ENCODE measurements around the gene B3GALT6. TPM values are rescaled to one million over a fixed set of nuclear protein-coding genes. Genes with fewer than 3 reads are reported as not detected.

Gene B3GALT6
- polyA plus RNA-seq, 10 donors = 12.1 to 21.2 (median 15.6) TPM

DNA sequence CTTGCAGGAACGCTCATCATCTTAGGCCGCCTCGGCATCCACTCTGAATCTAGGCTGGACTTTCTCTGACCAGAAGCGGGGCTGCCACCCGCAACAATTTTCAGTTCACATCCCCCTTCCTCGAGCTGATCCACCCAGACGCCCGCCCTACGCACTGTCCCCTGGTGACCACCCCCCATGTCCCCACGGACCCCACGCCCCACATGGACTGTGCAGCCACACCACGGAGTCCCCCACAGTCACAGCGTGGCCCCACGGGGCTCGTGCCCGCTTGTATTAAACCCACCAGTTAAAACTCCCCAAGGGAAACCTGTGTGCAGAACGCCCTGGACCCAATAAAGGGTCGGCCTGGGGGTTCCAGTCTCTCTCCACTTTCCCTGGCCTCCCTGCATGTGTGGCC is 27.5 kb downstream of the B3GALT6 start:
- no peak for DNase-seq

DNA sequence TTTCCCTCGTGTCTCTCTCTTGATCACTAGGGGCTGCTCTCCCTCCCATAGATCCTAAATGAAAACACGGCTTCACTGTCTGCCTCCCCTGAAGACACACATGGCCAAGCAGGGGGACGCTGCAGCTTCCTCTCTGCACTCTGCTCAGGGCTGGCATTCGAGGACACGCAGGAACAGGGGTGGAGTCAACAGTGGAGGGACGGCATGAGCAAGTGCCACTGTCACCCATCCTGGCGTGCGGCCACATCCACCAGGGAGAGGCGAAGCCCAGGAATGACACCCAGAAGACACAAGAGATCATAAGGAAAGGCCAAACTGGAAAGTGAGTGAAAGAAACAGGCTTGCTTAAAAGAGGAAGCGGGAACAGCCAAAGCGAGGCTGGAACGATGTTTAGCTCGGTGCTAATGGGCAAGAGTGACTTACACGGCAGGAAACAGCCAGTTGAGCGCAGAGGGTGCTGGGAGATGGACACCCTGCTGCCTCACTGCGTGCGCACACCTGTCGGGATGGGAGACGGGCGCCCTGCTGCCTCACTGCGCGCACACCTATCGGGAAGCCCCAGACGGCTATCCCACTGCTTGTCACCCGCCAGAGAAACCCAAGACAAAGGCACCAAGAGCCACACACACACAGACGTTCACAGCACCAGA is 28.0 kb downstream of the B3GALT6 start:
- no peak for DNase-seq

DNA sequence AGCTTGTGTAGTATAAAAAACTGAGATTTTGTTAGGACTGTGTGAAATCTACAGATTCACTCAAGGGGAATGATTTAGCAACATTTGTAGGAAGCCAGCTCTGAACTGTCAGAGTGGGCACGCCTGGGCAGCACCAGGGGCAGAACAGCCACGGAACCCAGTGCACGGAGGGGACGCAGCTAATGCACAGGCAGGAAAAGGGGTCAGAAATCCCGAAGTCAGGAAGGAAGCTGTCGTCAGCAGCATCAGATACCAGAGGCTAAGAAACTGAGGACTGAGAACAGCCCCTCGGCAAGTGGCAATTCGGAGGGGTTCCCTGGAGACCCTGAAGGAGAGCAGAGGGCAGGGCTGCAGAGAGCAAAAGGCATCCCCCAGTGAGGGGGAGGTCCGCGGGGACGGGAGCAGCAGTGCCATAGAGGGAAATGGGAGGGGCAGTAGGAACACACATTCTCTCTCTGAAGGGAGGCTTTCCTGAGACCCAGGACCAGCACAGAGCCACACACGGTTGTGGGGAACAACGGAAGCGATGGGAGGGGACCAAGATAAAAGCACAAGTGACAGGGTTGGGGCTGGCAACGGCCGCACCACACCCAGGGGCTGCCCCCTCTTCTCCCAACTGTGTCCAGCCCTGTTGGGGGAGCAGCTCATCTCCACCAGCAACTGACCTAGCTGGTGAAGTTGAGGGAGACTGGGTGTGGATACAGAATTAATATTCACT is 29.0 kb downstream of the B3GALT6 start:
- DNase-seq = no peak

DNA sequence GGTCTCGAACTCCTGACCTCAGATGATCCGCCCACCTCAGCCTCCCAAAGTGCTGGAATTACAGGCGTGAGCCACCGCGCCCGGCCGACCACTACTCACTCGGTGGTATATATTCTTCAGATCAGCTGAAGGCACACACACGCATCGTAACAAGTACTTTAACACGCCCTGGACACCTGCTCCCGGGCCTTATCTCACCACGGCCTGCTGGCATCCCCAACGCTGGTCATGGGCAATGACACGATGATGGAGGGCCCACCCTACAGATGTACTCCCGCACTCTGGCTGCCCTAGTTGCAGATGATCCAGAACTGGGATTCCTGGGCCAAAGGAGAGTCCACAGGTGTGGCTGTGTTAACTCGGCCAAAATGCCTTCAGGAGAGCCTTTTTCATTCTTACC is 30.0 kb downstream of the B3GALT6 start:
- DNase-seq = no peak

DNA sequence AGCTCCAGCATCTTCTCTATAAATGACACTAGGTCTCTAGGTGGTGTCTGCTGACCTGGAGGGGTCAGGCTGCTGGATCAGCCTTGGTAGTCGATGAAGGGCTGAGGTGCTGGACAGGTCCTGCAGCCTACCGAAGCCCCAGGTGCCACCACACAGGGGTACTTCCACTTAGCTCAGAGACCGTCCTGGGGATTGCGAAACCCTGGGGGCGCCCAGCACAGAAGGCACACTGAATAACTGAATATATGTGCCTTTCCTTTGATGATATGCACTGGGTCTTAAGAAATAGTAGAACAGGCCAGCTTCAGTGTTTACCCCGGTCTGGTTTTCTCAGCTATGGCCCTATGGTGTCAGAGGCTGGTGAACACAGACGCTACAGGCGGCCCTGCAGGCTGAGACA is 30.7 kb downstream of the B3GALT6 start:
- DNase-seq = no peak

DNA sequence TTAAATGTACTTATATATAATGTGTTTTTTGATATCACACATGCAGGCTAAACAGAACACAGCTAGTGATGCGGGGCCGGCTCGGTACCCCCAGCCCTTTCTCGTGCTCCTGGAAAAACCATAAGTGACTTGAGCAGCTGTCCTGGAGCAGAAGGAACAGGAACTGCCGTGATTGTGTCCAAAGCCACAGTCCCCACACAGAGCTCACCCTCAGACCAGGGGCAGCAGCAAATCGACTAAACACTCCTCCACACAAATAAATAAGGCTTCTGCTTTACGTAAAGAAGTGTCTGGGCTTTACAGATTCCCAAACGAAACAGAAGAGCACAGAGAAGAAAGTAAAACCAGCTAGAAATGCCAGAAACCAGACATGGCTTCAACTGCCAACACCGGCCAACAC is 32.0 kb downstream of the B3GALT6 start:
- DNase-seq = no peak

DNA sequence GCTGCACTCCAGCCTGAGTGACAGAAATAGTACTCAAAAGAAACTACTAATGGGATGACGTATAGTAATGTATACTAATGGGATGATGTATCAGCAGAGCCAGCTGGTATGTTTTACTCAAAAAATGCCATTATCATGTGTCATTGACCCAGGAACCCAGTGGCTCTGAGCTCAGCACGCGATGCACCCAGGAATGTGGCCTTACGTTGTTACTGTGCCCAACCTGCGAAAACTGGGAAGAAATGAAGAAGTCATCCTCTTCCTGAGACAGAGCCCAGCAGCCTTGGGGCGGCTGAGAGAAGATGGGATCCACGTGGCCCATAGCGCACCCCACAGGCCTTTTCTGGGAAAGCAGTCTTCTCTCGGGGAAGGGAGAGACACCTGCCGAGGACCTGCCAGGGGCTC is 32.8 kb downstream of the B3GALT6 start:
- DNase-seq = peak in 1 of 3 donors; percentile 96

DNA sequence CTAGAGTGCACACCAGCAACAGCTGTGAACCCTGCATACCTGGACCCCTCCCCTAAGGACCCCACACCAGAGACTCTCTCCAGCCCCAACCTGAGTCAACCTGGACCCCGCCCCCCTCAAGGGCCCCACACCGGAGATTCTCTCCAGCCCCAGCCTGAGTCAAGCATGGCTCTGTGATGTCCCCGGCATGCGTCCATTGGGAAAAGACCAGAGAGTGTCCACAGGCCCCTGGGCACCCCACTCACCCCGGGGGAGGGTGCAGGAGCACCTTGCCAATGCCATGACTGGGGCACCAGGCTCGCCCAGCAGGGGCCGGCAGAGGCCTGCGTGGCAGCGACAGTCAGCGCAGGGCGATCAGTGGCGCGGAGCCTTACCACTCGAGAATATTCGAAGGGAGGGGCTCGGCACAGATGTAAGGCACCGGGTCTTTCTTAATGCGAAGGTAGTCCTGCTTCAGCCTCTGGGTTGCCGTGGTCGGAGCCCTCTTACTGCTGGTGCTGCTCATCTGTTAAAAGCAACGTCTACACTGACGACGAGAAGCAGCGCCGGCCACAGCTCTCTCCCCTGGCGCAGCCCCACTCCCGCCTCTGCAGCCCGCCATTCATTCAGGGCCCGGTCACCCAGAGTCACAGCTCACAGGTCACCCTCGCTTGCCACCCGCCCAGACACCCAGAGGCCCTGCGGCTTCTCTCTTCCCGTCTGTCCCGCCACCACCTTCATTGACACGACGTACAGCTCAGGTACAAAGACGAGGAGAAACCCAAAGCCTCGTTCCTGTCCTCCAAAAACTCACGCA is 35.6 kb downstream of the B3GALT6 start:
- no peak for DNase-seq

DNA sequence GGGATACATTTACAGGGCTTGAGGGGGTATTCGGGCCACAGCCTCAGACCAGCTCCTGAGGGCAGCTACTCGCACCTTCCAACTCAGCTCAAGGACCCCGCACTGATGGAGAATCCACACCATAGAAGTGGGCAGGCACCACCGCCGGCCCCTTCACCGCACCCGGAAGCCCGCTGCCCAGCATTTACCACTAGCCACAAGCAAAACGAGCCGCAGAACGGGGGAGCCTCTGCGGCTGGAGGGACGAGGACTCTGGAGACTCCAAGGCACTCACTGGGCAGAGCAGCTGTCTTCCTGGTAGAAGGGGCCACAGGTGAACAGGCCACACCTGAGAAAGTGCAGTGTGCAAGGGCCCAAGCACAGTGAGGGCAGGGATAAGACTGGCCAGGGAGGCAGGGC is 36.2 kb downstream of the B3GALT6 start:
- DNase-seq = no peak

DNA sequence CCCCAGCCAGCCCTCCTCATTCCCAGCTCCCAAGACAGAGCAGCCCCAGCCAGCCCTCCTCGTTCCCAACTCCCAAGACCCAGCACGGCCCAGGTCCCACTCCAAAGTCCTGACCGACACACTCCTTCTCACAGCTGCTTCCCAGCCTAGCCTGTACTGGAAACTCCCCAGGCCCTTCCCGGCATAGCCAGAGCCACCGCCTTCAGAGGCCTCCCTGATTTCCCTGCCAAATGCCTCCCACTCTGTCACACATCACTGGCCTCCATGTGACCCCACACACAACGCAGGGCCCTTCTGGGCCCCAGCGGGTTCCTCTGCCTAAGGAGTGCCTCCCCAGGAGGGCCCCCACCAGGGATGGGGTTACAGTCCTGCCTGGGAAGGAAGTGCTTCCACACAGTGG is 38.8 kb downstream of the B3GALT6 start:
- DNase-seq = no peak

DNA sequence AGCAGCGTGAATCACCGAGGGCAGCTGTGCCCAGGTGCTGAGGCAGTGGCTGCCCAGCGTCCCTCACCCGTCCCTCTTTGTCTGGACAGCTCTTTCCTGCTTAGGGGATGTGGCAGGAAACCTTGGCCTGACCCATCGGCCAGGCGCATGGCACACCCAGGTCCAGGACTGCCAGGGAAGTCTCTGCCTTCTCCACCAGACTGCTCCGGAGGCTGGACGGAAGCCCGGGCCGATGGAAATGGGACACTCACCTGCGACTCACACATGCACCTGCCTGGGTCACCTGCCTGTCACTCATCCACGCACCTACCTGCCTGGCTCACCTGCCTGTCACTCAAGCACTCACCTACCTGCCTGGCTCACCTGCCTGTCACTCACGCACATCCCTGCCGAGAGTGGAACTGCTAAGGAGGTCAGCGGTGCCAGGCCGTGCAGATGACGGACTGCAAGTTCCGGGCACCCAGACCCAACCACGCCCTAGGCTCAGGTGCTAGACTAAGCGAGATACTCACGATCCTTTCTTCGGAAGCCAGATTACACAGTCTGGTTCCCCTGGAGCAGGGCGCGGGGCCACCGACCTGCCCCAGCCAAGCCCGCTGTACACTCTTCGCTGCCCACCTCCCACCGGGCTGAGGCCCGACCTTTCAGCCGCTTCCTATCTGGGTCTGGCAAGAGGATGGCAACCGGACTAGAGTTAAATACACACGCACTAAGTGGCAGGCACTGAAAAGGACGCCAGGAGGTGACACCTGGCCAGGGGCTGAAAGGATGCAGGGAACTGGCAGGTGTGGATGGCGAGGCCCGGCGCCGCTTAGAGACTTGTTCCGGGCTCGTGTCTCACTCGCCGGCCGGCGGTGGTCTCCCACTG is 40.5 kb downstream of the B3GALT6 start:
- no peak for DNase-seq

DNA sequence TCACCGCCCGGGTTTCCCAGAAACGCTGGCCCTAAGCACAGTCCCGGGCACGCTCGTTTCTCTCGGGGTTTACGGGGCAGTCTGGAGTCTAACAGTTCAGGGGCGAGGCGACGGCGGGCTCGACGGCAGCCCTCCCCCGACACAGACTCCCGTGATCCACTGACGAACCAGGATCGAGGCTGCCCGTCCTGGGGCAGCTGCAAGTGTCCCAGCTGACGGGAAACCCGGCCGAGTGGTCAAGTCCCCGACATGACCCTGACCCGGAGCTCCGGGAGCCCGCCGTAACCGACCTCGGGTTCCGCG is 41.1 kb downstream of the B3GALT6 start:
- peak in 1 of 3 donors; percentile 35 for DNase-seq

DNA sequence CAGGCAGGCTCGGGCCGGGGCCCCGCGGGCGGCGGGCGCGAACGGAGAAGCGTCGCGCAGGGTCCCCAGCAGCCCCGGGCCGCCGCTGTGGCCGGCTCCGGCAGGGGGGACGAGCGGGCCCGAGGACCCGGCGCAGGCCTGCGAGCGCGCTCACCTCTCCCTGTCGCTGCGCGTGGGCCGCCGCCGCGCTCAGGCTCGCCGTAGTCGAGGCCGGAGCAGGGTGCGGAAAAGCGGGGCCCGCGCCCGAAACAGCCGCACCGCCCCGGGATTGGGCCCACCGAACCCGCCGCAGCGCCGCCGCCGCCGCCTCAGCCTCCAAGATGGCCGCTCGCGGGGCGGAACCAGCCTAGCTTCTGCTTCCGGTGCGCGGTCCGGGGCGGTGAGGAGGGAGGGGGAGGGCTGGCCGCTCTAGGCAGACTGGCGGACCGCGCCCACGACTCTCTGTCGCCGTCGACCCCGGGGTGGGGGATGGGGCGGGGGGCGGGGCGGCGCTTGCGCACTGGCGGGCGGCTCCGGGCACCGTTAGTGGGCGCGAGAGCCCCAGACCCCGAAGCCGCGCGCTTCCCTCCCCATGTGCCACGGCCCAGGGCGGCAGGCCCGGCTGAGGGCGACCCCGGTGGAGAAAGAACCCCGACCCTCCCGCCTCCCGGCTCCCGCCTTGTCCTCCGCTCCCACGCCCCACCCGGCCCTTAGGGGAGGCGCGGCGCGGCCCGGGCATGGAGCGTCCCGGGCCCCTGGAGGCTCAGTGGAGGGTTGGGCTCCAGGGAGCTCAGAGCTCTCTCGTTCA is 41.7 kb downstream of the B3GALT6 start, which contains the start of gene UBE2J2:
UBE2J2 (minus strand) TSS at position 343 of the 787 bp plus-strand sequence. CDS start 5,862 bp downstream, outside the sequence.
- peak; percentile 91 to 96 (median 93) for DNase-seq

DNA sequence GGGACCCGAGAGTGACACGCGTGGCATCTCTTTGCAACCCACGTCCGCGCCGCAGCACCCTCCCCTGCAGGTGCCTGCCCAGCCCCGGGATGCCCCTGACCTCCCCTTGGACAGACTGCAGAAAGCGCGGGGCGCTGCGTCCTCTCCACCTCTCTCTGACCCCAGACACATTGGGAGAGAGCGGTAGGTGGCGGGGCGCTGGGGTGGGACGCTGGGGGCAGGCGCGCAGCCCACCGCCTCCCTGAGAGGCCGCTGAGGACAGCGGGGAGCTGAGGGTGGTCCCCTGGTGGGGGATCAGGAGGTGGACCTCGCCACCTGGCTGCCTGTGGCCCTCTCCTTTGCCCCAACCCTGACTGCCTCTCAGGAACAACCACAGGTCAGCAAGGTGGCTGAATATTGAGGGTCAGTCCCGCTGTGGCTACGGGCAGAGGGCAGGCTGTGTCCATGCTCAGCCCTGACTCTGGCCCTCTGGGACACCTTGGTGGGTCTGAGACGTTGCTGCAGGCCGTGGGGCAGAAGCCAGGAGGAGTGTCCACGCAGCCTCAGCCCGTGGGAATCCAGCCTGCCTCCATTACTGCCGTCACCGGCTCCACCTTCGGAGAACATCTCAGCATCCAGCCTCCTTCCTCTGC is 42.4 kb downstream of the B3GALT6 start:
- peak in 1 of 3 donors; percentile 33 for DNase-seq

DNA sequence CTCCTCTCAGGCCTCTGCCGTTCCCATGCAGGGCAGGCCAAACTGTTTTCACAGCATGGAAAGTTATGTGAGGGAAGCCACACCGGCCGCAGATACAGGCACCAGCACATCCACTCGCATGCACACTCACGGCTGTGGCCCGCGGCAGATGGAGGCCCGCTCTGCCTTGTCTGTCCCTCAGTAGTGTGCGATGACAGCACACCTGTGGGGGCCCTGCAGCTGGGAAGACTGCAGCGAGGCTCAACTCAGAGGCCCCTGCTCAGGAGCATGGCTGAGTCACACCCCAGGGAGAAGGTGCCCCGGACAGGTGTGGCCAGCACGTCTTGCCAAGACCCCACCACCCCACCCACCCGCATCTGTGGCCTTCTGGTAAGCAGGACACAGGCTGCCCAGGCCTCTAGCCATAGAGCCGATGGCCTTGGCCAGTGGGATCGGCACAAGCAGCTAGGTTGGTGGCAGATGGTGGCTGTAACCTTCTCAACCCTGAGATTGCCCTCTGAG is 42.9 kb downstream of the B3GALT6 start:
- no peak for DNase-seq

DNA sequence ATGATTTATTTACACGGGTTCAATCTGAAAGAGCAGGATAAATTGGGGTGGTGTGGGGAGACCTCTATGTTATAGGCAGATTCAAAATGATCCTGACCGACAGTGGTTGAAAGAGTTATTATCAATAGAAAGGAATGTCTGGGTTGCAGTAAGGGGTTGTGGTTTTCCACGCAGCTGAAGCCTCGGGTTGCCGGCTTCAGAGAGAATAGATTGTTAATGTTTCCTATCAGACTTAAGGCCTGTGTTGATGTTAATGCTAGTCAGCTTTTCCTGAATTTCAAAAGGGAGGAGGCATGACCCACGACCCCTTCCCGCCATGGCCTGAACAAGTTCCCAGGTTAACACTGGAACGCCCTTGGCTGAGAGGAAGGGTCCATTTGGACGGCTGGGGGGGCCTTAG is 43.8 kb downstream of the B3GALT6 start:
- DNase-seq = no peak

DNA sequence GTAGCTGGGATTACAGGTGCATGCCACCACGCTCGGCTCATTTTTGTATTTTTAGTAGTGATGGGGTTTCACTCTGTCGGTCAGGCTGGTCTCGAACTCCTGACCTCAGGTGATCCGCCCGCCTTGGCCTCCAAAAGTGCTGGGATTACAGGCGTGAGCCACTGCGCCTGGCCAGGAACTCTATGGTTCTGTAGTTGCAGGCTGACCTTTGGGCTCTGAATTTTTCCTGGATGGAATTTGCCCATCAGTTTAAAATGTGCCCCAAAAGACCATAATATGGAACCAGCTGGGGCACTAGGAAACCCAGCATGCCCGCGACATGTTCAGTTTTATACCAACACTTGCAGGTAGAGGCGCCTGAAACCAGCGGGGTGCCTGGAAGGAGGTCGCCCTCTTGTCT is 46.6 kb downstream of the B3GALT6 start:
- no peak for DNase-seq

DNA sequence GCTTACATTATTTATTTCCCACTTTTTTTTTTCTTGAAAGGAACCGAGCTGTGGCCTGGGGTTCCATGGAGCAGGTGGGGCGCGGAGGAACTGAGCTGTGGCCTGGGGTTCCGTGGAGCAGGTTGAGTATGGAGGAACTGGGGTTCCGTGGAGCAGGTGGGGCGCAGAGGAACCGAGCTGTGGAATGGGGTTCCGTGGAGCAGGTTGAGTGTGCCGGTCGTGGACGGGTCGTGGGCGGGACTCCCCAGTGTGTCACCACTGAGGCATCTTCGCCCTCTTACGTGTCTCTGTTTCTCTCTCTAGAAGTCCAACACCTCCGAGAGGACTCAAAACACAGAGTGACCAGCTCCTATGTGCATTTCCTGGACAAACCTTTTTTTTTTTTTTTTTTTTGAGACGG is 47.0 kb downstream of the B3GALT6 start:
- DNase-seq = no peak

DNA sequence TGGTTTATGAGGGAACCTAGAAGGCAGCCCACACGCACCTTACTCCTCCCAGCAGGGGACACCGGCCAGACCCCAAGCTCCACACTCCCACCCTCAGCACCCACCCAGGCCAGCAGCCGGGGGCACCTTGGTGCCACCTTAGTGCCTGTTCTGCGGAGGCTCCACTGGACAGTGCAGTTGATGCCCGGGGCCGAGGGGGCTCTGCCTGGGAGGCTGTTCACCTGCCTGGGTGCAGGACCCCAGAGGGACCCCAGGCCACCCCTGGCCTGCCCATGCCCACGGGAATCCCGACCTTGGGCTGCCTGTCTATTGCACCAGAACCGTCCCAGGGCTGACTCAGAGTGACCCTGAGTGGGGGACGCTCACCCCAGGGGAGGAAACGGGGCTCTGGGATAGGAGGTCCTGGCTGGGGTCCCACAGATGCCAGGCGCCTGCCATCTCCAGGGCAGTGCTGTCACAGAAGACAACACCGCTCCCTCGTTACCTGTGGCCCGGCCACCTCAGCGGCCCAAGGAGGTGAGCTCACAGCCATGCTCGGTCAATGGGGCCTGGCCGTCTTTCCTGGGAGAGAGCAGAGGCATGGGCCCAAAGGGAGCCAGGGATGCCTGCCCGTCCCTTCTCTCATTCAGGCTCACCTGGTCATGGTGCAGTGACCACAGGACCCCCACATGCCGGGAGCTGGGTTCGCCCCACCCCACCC is 48.9 kb downstream of the B3GALT6 start:
- no peak for DNase-seq
